AG09319 (cell line): ENCODE results near the gene MATR3.

Experiments
- DNase-seq: peaks from one replicate; pipeline ENCODE4 v3.0.0-alpha.2; 2010; ENCODE audit warnings: low read depth; ENCODE audit errors: extremely low read depth
- TF ChIP-seq, protein P1 (sequence below): IDR thresholded peaks from 2 replicates; pipeline ENCODE4 v1.5.1; 2011; ENCODE audit warnings: low read depth, mild to moderate bottlenecking, inconsistent platforms, low read length, moderate library complexity

MATR3 gene

DNA sequence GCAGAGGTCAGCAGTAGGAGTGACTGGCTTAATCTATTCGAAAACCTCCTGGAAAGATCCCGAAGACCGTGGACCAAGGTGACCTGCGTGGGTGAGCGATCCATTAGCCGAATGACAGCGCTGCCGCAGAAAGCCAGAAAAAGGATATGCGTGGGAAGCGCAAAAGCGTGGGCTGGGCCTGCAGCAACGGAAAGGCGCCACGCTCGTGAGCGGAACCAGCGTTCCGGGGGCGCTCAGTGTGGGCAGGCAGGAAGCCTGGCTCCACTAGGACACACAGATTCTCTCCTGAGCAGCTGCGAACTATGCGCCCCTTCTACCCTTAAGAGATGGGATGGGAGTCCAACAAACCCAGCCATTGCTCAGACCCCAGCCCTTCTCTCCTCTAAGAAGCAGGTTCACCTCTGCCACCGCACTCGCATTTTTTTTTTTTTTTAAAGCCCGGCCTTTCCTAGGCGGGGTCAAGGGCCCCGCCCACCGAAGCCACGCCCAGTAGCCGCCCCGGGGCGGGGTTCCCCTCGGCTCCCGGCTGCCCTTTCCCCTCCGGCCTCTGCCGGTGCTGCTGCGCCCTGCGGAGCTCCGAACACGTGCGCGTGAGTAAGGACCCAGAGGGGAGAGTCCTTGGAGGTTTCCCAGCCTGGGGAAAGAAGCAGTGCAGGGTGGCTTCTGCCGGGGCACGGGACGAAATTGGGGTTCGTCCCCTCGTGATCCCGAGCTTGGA is 19.8 kb upstream of the MATR3 start:
- peak; percentile 49 for DNase-seq
- TF ChIP-seq, protein P1, sequence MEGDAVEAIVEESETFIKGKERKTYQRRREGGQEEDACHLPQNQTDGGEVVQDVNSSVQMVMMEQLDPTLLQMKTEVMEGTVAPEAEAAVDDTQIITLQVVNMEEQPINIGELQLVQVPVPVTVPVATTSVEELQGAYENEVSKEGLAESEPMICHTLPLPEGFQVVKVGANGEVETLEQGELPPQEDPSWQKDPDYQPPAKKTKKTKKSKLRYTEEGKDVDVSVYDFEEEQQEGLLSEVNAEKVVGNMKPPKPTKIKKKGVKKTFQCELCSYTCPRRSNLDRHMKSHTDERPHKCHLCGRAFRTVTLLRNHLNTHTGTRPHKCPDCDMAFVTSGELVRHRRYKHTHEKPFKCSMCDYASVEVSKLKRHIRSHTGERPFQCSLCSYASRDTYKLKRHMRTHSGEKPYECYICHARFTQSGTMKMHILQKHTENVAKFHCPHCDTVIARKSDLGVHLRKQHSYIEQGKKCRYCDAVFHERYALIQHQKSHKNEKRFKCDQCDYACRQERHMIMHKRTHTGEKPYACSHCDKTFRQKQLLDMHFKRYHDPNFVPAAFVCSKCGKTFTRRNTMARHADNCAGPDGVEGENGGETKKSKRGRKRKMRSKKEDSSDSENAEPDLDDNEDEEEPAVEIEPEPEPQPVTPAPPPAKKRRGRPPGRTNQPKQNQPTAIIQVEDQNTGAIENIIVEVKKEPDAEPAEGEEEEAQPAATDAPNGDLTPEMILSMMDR: no peak

DNA sequence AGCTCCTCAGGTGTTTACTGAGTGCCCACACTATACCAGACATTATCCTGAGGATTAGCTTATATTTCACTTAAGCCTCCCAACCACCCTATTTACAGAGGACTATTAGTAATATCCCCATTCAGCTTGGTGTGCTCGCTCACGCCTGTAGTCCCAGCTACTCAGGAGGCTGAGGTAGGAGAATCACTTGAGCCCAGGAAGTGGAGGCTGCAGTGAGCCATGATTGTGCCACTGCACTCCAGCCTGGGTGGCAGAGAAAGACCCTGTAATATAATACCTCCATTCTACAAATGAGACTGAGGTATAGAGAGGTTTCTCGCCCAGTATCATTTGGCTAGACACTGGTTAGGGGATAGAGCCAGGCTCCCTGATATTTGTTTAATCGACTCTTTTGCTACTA is 18.0 kb upstream of the MATR3 start:
- TF ChIP-seq, protein P1: no peak
- no peak for DNase-seq

DNA sequence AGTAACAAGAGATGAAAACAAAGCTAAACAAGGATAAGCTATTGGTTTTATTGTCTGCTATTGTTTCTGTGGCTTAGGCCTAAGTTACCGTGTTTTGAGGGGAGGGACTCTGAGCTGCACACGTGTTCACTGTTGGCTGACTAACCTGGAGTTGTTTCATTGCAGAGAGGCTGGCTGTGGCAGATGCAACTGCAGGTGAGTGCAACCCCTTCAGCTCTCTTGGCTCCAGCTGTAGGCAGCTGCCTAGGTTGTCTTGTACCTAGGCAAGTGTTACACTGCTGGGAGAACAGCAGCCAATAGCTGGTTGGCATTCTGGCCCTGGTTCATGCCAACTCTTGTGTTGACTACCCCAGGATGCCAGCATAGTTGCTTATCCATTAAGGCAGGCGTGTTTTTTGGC is 17.6 kb upstream of the MATR3 start:
- no peak for DNase-seq
- TF ChIP-seq, protein P1: no peak

DNA sequence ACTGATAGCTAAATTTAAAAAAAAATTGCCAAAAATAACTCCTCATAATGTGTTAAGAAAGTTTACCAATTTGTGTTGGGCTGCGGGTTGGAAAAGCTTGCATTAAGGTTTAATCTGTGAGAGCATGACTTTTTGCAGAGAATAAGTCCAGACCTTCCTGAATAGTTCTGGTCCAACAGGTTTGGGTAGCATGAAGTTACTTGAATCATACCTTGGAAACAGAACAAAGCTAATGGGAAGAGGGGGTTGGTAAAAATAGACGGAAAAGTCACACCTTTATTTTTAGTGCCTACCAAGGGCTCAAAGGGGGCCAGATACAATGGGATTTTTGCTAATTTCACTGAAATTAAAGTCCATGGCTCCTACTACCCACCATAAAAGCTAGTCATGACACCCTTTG is 17.1 kb upstream of the MATR3 start:
- DNase-seq: no peak
- TF ChIP-seq, protein P1: no peak

DNA sequence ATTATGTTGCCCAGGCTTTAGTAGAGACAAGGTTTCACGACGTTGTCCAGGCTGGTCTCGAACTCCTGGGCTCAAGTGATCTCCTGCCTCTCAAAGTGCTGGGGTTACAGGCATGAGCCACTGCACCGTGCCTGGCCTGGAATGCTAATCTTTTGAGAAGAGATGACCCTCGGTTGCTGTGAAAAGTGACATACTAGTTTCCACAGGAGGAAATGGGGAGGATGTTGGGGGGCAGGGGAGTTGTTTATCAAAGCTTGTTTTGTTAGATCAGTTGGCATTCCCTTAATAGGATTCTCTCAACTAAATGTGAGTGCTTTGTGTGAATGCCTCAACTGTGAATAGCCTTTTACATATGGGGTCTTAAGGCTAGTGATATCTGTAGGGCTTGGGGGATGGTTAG is 16.4 kb upstream of the MATR3 start:
- TF ChIP-seq, protein P1: no peak
- no peak for DNase-seq

DNA sequence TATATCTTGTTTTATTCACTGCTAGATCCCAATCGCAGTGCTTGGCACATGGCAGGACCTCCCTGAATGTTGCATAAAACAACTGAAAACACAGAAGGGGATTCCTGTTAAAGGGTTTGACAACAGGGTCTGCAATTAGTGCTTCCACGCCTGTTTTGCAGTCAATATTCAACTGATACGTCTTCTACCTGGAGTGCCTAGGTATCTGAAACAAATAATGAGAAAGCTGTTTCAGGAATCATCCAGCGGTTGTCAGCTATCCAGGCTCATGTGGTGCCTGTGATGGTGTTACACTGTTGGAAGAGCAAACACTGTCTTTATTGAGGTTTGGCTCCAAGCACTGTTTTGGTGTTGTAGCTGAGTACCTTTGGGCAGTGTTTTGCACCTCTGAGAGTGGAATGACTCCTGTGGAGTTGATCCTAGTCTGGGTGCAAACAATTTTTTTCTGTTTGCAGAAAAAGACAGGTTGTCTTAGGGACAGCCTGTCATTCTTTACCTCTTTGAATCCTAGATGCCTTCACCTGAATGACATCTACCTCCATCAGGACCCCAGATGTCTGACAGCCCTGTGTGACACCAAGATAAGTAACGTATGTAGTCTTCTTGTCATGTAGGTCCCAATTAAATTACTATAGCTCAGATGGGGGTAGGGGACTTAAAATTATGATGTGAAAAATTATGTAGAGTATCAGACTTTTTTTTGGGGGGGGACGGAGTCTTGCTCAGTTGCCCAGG is 14.8 kb upstream of the MATR3 start:
- DNase-seq: no peak
- TF ChIP-seq, protein P1: no peak

DNA sequence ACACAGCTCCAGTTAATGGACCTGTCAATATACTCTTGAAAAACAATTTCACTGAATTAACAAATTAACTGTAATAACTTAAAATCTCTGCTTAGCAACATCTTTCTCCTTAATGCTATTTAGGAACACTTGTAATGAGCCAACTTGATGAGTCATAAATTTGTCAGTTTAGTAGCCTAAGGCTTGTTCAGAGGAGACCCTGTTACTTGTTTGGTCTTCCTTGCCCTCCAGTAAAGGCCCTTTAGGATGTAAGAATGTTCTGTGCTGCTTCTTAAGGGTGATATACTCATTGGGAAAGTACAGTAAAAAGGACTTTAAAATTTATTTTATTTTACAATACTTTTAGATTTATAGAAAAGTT is 11.4 kb upstream of the MATR3 start:
- TF ChIP-seq, protein P1: no peak
- DNase-seq: no peak
